CD4-positive, alpha-beta T cell treated with Interleukin-4 for 4 hours (primary cell): Measurements from ENCODE around the gene ELAVL2.
"Not testable (repeated sequence)": the region's sequence is repeated elsewhere in the genome, so short reads cannot be mapped to it uniquely, and the experiment has no call there.

Experiments
- DNase-seq: peaks from one replicate; pipeline ENCODE4 v3.0.0-alpha.2; 2020

Gene ELAVL2

DNA sequence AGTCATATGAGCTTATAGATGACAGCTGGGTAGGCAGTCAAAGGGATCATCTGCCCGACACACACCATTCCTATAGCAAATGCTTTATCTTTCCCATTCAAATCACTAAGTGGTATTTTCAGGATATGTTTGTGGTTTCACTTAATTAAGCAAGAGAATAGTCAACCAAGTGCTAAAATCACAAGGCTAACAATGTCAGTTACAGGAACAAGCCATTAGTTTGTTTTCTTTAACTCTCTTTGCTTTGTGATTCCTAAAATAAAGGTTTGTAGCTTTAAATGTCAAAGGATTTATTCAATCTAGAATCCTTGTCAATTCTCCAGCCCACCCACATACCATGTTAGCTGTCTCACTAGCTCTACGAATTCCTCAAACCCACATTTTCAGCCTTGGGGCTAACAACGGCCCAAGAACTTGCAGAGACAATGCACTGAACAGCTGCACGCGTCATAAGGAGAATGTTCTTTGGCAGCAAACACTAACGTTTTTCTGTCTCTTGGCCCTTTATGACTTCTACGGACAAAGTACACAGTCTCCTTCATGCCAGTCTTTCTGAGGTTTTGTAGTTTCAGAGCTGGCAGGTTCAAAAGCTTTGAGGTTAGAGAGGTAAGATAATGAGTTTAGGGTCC is 56.6 kb downstream of the ELAVL2 start:
- no peak for DNase-seq

- DNase-seq = no peak
Observed at GRCh38 chr9:23768861-23769260, 57.2 kb downstream of the ELAVL2 start.

DNA sequence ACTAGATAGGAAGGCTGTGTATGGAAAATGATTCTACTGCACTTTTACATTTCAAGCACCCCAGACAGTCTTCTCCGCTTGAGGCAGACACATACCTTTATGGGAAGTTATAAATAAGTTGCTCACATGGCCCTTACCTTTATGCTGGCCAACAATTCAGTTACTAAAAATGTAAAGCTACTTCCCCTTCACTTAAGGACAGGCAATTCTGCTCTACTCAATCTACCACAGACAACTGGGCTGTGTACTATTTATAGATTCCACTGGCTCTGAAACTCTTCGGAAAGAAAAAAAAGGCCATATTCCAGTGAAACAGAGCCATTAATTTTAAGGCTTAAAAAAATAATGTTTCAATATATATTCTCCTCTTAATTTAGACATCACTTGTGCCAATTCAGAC is 59.4 kb downstream of the ELAVL2 start:
- no peak for DNase-seq

DNA sequence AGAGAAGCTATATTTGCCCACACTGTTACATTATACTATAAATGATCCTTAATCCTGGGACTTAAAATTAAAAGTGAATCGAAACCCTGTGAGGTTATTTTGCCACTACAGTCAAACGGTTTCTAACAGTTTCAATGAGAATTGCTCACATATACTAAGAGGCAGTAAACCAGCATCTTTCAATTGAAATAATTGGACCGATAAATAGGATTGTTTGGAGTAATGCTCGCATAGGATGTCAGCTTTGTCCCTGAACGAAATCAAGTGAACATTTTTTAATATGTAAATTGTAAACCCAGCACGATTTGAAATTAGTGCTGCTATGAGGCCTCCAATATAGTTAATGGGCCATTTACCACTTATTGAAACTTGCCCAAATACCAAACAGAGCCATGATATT is 60.5 kb downstream of the ELAVL2 start:
- DNase-seq = no peak

- DNase-seq = no peak
Observed at GRCh38 chr9:23764219-23764618, 61.8 kb downstream of the ELAVL2 start.

DNA sequence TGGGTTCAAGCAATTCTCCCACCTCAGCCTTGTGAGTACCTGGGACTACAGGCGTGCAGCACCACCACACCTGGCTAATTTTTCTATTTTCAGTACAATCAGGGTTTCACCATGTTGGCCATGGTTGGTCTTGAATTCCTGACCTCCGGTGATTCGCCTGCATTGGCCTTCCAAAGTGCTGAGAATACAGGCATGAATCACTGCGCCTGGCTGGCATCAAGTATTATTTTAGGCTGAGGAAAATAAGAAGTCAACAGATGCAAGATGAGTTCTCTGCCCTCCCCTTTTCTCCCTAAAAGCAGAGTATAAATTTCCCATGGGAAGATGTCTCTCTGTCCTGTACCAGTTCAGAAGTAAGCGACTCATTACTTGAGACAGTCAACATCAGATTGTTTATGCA is 71.5 kb downstream of the ELAVL2 start:
- no peak for DNase-seq

DNA sequence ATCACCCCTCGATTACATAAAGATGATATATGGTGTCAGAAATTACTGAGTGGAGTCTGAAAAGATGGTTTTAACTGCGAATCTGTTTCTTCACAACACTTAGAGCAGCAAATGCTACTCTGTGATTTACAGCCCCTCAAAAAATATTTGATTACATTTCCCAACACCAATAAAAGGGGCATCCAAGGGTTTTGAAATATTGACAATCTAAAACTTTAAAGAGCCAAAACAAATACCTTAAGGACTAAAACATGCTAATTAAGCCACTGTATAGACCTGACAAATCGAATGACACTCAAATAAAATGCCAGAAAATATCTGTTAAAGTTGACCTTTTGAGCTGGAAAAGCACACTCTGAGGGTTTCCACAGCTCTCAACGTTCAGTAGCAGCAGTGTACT is 73.2 kb downstream of the ELAVL2 start:
- DNase-seq = no peak

- no peak for DNase-seq
Observed at GRCh38 chr9:23751633-23752032, 74.4 kb downstream of the ELAVL2 start.

DNA sequence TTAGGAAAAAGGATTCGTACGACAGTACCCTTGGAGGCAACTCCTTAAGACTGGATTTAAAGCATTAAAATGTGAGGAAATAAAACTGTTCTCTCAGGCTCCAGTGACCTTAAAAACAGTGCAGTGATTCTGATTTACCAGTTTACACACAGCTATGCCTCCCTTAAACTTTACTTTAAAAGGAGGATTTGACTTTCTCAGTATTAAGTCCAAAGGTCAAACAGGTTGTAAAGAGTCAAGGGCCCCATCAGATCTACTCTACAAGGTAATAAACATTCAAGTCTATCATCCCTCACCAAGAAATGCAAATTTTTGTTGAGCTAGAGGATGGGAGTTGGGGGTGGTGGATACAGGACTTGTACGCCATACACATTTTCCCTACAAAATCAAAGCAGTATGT is 75.2 kb downstream of the ELAVL2 start:
- DNase-seq = no peak

- no peak for DNase-seq
Observed at GRCh38 chr9:23747088-23748075, 78.7 kb downstream of the ELAVL2 start.

- DNase-seq = no peak
Observed at GRCh38 chr9:23746317-23746716, 79.7 kb downstream of the ELAVL2 start.

DNA sequence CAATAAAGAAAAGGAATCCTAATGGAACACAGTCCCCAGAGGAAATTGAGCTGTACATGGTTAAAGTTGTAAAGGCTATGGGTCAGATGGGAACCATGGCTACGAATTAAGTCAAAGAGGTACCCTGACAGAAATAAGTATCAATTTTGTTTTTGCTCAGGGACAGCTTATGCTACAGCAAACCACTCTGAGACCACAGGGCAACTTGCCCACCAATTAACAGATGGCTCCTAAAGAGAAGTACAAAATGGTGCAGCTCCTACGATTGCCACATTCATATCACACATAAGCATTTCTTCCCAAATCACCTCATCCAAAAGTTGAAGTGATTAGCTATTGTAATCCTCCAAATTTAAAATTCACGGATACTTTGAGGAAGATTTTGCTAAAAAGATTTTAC is 83.0 kb downstream of the ELAVL2 start:
- no peak for DNase-seq

DNA sequence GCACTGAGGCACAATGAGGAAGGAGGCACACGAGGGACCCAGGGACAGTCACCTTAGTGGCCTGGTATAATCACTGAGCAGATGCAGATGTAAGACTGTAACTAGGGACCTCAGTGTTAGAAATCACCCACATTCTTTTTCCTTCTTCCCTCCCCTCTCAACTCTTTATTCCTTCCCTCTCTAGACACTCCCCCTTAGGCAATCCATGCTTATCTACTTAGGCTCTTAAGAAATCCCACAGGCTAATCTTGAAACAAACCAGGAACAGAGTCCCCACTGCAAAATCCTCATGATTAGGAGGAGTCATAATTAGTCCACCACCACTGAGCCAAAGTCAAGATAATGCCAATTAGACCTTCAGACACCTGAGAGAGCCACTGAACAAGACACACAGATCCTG is 84.7 kb downstream of the ELAVL2 start:
- no peak for DNase-seq

DNA sequence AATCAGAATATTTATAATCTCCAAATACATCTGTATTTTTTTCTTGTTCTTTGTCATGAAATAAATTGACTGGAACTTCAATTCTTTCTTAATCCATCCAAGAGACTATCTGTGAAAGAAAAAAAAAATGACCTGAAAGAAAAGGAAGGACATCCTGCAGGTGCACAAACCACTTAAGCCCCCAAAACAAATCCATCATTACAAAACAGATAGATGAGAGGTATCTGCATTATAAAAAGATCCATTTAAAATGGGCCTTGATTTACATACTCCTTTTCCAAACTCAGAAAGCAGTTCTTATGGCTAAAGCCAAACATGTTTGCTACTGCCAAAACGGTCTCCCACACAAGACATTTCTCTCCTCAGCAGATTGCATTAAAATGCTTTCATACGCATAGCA is 85.5 kb downstream of the ELAVL2 start:
- DNase-seq = no peak

- DNase-seq = no peak
Observed at GRCh38 chr9:23739753-23740152, 86.3 kb downstream of the ELAVL2 start.

DNA sequence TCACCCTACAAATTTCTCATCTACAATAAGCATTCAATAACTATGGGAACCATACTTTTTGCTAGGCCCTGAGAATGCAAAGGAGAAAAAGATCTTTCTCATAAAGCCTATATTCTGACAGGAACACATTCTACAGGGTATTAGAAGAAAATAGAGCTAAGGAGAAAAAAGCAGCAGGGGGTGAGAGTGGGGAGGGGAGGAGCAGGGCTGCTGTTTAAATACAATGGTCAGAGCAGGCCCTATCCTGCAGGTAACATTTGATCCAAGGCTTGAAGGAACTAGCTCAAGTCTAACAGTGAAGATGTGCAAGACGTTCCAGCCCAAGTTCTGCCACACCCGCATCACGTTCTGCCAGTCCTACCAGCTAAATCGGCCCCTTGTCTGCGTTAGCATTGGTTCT is 89.7 kb downstream of the ELAVL2 start:
- no peak for DNase-seq

DNA sequence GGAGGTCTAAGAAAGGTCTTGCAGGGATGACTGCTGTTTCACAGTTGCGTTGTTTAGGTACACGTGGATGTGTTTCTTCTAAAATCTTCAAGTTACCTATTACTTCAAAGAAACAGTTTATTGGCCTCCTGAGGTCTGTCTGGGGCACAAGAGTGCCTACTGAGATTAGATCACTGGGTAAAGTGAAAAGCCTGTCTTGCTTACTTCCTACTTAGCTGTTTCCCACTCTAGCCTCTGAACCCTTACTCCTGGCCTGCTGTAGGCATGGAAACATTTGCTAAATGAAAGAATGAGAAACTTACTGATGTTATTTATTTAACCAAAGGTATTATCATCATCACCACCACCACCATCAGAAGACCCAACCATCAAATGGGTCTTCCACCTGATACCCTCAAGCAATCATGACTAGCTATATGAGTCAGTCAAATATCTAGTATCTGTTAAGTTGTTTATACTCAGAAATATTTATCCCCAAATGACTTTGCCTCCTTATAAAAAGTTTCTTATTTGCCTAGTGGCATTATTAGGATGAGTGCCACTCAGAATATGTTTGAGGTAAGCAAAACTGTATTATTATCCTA is 92.5 kb downstream of the ELAVL2 start:
- DNase-seq = no peak

DNA sequence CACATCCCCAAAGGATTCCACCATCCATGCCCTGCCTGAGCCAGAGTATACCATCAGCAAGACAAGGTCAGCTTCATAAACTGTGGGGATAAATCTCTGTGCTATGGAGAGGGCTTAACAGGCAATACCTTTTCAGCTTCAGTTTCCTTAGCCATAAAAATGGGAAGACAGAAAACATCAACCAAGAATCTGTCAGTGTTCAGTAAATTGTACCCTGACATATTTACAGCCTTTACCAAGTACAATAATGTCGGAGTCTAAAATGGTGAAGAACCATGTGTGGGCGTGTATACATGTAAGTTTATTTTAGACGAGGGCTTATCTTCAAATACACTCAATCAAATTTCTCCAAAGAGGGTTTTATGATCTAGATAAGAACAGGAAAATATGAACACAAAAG is 94.7 kb downstream of the ELAVL2 start:
- no peak for DNase-seq

- DNase-seq = no peak
Observed at GRCh38 chr9:23730364-23730763, 95.7 kb downstream of the ELAVL2 start.

GRCh38 chr9:23728736-23729135 is 97.3 kb downstream of the ELAVL2 start:
- no peak for DNase-seq

DNA sequence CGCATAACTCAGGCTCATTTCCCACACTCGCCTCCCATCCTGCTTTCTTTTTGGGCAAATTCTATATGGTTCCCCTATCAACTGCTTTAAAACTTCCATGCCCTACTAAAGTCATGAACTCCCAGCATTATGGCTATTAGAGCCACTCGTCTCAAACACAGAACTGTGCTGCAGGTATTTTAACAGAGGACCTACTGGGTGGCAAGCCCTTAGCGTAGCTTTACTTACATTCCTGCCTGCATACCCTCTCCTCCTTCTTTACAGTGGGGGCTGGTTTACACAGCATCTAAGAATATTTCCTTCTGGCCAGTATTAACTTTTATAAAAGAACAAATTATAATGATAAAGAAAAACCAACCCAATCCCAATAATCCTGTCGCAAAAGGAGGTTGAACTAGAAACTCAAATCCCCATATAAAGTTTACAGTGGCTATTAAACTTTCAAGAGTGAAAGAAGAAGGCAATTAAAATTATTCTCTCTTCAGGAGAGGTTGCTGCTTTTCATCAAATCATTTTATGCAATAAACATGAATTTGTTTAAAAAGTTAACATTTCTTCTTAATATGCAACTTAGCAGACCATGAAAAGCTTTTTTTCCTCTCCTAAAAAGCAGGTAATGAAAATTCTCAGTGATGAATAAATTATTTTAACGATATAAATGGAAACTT is 100.6 kb downstream of the ELAVL2 start:
- no peak for DNase-seq

DNA sequence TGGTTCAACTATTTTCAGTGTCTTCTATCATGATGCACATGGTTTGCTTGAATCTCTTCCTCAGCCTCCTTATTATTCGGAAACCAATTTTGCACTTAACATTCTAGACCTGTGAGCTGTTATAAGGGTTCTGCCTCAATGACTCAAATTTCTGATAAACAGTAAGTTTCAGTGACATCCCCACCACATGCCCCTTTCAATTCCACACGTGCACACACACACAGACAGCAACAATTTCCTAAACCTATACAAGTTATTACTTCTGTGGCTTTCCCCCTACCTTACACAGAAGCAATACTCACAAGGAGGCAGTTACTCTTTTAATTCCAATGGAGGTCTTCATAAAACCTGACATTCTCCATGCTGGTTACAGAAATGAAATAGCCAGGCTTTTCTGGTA is 102.4 kb downstream of the ELAVL2 start:
- DNase-seq = no peak

DNA sequence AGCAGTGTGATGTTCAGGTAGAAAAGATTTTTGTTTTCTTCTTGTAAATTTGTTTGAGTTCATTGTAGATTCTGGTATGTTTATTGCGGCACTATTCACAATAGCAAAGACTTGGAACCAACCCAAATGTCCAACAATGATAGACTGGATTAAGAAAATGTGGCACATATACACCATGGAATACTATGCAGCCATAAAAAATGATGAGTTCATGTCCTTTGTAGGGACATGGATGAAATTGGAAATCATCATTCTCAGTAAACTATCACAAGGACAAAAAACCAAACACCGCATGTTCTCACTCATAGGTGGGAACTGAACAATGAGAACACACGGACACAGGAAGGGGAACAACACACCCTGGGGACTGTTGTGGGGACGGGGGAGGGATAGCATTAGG is 103.0 kb downstream of the ELAVL2 start:
- DNase-seq = not testable (repeated sequence)

GRCh38 chr9:23721466-23721865 is 104.6 kb downstream of the ELAVL2 start:
- DNase-seq = no peak
